Stomach (tissue), 9 donors: ENCODE results near the gene CRABP1. TPM values are rescaled to one million over a fixed set of nuclear protein-coding genes. Genes with fewer than 3 reads are reported as not detected.
A peak's percentile ranks its signal among the peaks of the same experiment; 100 is the strongest.

ENCODE experiments used
- DNase-seq, 2 donors: peaks; one replicate each; pipeline versions ENCODE4 v3.0.0 to v3.0.0-alpha.2; 2013 to 2019
- H3K27ac ChIP-seq, 5 donors: fragments of 200-600 bp in 4 of 5; sonication (generic) in 4 of 5; one replicate each; pipeline ENCODE4 v1.5.1; 2013 to 2019; ENCODE audit warnings: mild to moderate bottlenecking in 1 of 5, moderate library complexity in 1 of 5
- H3K27me3 ChIP-seq, 3 donors: fragments of 200-600 bp; sonication (generic); one replicate each; pipeline ENCODE4 v1.5.1; 2017 to 2019; ENCODE audit warnings: mixed run types in 1 of 3
- H3K36me3 ChIP-seq, 4 donors: fragments of 200-600 bp; sonication (generic); 1 replicate in 3 of 4; 2 replicates in 1 of 4; pipeline ENCODE4 v1.5.1; 2016 to 2019
- H3K4me1 ChIP-seq, 4 donors: fragments of 200-600 bp; sonication (generic); one replicate each; pipeline ENCODE4 v1.5.1; 2016 to 2019
- H3K4me3 ChIP-seq, 4 donors: fragments of 200-600 bp; sonication (generic) in 3 of 4; one replicate each; pipeline ENCODE4 v1.5.1; 2016 to 2019; ENCODE audit warnings: mild to moderate bottlenecking in 1 of 4
- H3K9me3 ChIP-seq, 4 donors: fragments of 200-600 bp; sonication (generic); one replicate each; pipeline ENCODE4 v1.5.1; 2016 to 2019
- CTCF ChIP-seq, 7 experiments: fragments of 450-650 bp in 4 of 7; fragments of 200-600 bp in 3 of 7; sonication (generic) in 3 of 7; IDR thresholded peaks; one replicate each; pipeline ENCODE4 v1.5.1; 2016 to 2019; ENCODE audit warnings: antibody characterized with exemption in 7 of 7, control low read depth in 2 of 7, mild to moderate bottlenecking in 1 of 7
- EP300 ChIP-seq: sonication (generic); formaldehyde crosslinking; IDR thresholded peaks from one replicate; pipeline ENCODE4 v1.6.1; 2017; ENCODE audit warnings: antibody characterized with exemption
- POLR2A ChIP-seq, 4 donors: fragments of 450-650 bp; IDR thresholded peaks; one replicate each; pipeline ENCODE4 v1.6.1; 2016; ENCODE audit warnings: antibody characterized with exemption in 4 of 4, control low read depth in 2 of 4, mild to moderate bottlenecking in 1 of 4, moderate library complexity in 1 of 4
- POLR2AphosphoS5 ChIP-seq, 3 donors: sonication (generic); formaldehyde crosslinking; IDR thresholded peaks; one replicate each; pipeline ENCODE4 v1.6.1; 2016; ENCODE audit warnings: antibody characterized with exemption in 3 of 3
- WGBS, 5 donors: extraction: QIAGEN DNeasy Blood & Tissue Kit in 3 of 5; methylation state at CpG; one replicate each; pipeline versions ENCODE4 v1.1.5 to v1.1.7; 2013 to 2018; 5-methylcytosine and 5-hydroxymethylcytosine counted together
- intact Hi-C: fragments of 100-400 bp; cut with DNase I; formaldehyde crosslinking; loops from one replicate; pipeline ENCODE4 v1.15.1; 2023; ENCODE audit warnings: low total_unique reads
- polyA plus RNA-seq, 3 donors: library from polyadenylated mRNA; stranded (reverse); fragments of 200-250 nt; gene quantifications; one replicate each; pipeline ENCODE4 v1.2.3, GENCODE V29; 2013
- total RNA-seq, 5 donors: library from RNA; depleted of rRNA; stranded (reverse); fragments of >200 nt; gene quantifications; one replicate each; pipeline versions ENCODE4 v1.1.0 to v1.2.3, GENCODE V29; 2014 to 2016
- donor health status: healthy with polysubstance abuse.
- donor health status: Bipolar disorder and iron deficiency.
- donor health status: healthy.

Gene CRABP1
- total and polyA plus RNA-seq, 8 donors = 0.62 to 4.9 (median 2.8) TPM; not detected in 5

- DNase-seq = no peak
- intact Hi-C loops = no loop called here
- H3K36me3 ChIP-seq = no peaks in the 10 kb centered on the region
- H3K4me1 ChIP-seq = peaks cover 0 to 5% (median 0%) of the 10 kb centered on the region in 4 donors
- H3K27me3 ChIP-seq = no peaks in the 10 kb centered on the region
- TF ChIP-seq EP300 = no peak
- TF ChIP-seq CTCF (IDR thresholded peaks at IDR 0.05) = no peak
- TF ChIP-seq POLR2A (IDR thresholded peaks at IDR 0.05) = no peak
- TF ChIP-seq POLR2AphosphoS5 (IDR thresholded peaks at IDR 0.05) = no peak
- H3K4me3 ChIP-seq = no peak overlapping the region
- WGBS, 5 donors = 75 to 82% (median 79%) methylated on average over 17 to 19 of the region's 19 CpGs
- no peak overlapping the region for H3K27ac ChIP-seq
- no peaks in the 10 kb centered on the region for H3K9me3 ChIP-seq
Observed at GRCh38 chr15:78322724-78323521, 17.2 kb upstream of the CRABP1 start.

GRCh38 chr15:78323693-78324092 lies 16.5 kb upstream of the CRABP1 start:
- no peak for TF ChIP-seq EP300
- no peak for TF ChIP-seq POLR2A (IDR thresholded peaks at IDR 0.05)
- Histone ChIP-seq H3K27me3 (no peaks in the 10 kb centered on the region), H3K4me1 (peaks cover 0 to 5% (median 0%) of the 10 kb centered on the region in 4 donors), H3K9me3 (no peaks in the 10 kb centered on the region), H3K4me3 (no peak overlapping the region), H3K27ac (no peak overlapping the region), H3K36me3 (no peaks in the 10 kb centered on the region)
- WGBS, 5 donors = 72 to 84% (median 80%) methylated on average over 7 of the region's 7 CpGs
- intact Hi-C loops = no loop called here
- no peak for DNase-seq

DNA sequence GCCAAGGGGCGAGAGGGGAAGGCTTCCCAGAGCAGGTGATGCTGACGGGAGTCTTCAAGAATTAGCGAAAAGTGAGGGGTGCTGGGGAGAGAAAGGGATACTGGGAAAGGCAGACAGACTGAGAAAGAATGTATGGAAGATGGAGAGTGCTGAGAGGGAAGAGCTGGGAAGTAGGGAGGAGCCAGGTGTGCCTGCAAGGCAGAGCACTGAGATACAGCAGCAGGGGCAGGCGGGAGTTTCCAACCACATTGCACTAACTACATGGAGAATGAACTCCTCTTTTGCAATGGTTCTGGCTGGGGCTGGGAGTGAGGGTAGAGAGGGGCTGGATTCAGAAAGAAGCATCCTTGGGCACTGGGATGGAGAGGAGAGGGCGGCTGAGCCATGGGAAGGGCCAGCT lies 16.0 kb upstream of the CRABP1 start:
- Histone ChIP-seq H3K27me3 (no peaks in the 10 kb centered on the region), H3K36me3 (no peaks in the 10 kb centered on the region), H3K4me1 (peaks cover 0 to 5% (median 0%) of the 10 kb centered on the region in 4 donors), H3K9me3 (no peaks in the 10 kb centered on the region), H3K27ac (no peak overlapping the region), H3K4me3 (no peak overlapping the region)
- 91 to 95% (median 93%) methylated on average over 5 of the region's 5 CpGs for WGBS, 5 donors
- no peak for DNase-seq
- intact Hi-C loops = no loop called here
- no peak for TF ChIP-seq POLR2AphosphoS5 (IDR thresholded peaks at IDR 0.05)
- no peak for TF ChIP-seq POLR2A (IDR thresholded peaks at IDR 0.05)
- no peak for TF ChIP-seq EP300
- no peak for TF ChIP-seq CTCF (IDR thresholded peaks at IDR 0.05)

DNA sequence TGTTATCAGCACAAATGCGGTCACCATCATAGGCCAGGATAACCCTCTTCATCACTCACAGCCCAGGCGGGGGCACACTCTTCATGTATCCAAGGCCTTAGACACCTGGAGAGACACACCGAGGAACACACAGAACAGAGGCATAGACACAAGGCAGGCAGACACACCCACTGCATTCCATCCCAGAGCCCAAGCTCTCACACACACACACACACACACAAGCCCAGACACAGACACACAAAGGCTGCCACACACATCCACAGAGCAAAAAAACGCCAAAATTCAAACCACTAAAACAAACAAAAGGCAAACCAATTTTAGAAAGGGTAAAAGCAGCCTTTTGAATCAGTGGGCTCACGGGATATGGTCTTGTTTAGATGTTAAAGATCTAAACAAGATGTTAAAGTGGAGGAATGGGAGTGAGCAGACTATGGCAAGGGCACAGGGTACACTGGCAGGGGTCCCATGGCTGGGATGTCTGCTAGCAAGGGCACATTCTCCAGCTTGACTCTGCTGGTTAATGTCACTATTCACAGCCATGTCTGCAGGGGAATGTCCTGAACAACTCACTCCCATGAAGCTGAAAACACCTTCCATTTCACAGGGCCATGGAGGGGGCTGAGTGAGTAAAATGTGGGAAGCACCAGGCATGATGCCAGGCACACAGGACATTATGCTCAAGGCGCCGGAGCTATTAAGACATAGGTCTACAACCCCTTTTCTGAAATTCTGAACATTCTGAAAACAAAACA lies 14.9 kb upstream of the CRABP1 start:
- Histone ChIP-seq H3K4me3 (no peak overlapping the region), H3K36me3 (no peaks in the 10 kb centered on the region), H3K27me3 (no peaks in the 10 kb centered on the region), H3K4me1 (peaks cover 0 to 5% (median 0%) of the 10 kb centered on the region in 4 donors), H3K27ac (peak overlapping the region in 1 of 5 donors; percentile 4), H3K9me3 (no peaks in the 10 kb centered on the region)
- no peak for TF ChIP-seq EP300
- no peak for TF ChIP-seq CTCF (IDR thresholded peaks at IDR 0.05)
- TF ChIP-seq POLR2AphosphoS5 (IDR thresholded peaks at IDR 0.05) = no peak
- no peak for TF ChIP-seq POLR2A (IDR thresholded peaks at IDR 0.05)
- WGBS, 5 donors = 54 to 68% (median 63%) methylated on average over 7 of the region's 7 CpGs
- DNase-seq = no peak
- intact Hi-C loops = no loop called here
